ENCODE measurements around the gene SLC28A1.

The SLC28A1 gene

DNA sequence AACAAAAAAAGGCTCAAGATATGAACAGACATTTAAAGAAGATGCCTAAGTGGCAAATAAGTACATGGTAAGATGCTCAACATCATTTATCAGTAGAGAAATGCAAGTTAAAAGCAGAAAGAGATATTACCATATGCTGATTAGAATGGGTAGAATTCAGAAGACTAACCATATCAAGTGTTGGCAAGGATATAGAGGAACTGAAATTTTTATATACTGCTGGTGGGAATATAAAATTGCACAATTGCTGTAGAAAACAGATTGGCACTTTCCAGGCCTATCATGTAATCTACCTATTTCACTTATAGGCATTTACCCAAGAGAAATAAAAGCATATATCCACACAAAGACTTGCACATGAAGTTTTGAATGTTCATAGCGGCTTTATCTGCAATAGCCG lies 17.1 kb downstream of the SLC28A1 start:
- no peak for TF ChIP-seq ZFX (IDR thresholded peaks at IDR 0.05; ENCODE audit: borderline replicate concordance)
- TF ChIP-seq, protein P1, sequence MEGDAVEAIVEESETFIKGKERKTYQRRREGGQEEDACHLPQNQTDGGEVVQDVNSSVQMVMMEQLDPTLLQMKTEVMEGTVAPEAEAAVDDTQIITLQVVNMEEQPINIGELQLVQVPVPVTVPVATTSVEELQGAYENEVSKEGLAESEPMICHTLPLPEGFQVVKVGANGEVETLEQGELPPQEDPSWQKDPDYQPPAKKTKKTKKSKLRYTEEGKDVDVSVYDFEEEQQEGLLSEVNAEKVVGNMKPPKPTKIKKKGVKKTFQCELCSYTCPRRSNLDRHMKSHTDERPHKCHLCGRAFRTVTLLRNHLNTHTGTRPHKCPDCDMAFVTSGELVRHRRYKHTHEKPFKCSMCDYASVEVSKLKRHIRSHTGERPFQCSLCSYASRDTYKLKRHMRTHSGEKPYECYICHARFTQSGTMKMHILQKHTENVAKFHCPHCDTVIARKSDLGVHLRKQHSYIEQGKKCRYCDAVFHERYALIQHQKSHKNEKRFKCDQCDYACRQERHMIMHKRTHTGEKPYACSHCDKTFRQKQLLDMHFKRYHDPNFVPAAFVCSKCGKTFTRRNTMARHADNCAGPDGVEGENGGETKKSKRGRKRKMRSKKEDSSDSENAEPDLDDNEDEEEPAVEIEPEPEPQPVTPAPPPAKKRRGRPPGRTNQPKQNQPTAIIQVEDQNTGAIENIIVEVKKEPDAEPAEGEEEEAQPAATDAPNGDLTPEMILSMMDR (IDR thresholded peaks at IDR 0.05): no peak
- no peak overlapping the region for H3K27ac ChIP-seq

DNA sequence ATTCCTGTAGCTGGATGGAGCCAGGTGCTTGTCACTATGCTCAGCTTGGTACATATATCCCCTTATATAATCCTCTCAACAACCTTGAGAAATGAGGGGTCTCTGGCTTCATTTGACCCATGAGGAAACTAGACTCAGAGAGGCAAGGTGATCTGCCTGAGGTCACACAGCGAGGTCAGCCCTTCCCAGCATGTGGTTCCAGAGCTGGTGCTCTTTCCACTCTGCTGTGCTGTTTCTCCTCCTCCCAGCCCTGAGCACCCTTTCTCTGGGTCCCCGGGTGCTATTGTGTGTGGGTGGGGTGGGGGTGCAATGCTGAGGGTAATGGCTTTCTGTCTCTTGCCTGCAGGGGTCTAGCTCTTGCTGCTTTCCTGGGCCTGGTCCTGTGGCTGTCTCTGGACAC lies 19.3 kb downstream of the SLC28A1 start:
- TF ChIP-seq, protein P1 (IDR thresholded peaks at IDR 0.05): no peak
- no peak for TF ChIP-seq ZFX (IDR thresholded peaks at IDR 0.05; ENCODE audit: borderline replicate concordance)

DNA sequence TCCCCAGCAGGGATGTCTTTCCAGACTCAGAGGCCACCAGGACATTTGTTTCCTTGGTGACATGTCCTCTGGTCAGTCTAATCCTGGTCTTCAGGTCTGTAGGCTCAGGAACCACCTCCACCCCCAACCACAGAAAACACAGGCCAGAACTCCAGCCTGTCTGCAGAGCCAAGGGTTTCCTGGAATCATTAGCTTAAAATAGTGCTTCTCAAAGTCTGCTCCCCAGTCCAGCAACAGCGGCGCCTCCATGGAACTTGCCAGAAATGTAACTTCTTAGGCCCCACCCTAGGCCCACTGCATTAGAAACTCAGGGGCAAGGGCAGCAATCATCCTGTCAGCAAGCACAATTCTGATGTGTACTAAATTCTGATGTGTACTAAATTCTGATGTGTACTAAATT lies 20.0 kb downstream of the SLC28A1 start:
- TF ChIP-seq ZFX (IDR thresholded peaks at IDR 0.05; ENCODE audit: borderline replicate concordance): no peak
- TF ChIP-seq, protein P1 (IDR thresholded peaks at IDR 0.05): no peak
- no peak overlapping the region for H3K27ac ChIP-seq

More for the DNA sequence above, 19.3 kb downstream of the SLC28A1 start:
- H3K27ac ChIP-seq: no peak overlapping the region

DNA sequence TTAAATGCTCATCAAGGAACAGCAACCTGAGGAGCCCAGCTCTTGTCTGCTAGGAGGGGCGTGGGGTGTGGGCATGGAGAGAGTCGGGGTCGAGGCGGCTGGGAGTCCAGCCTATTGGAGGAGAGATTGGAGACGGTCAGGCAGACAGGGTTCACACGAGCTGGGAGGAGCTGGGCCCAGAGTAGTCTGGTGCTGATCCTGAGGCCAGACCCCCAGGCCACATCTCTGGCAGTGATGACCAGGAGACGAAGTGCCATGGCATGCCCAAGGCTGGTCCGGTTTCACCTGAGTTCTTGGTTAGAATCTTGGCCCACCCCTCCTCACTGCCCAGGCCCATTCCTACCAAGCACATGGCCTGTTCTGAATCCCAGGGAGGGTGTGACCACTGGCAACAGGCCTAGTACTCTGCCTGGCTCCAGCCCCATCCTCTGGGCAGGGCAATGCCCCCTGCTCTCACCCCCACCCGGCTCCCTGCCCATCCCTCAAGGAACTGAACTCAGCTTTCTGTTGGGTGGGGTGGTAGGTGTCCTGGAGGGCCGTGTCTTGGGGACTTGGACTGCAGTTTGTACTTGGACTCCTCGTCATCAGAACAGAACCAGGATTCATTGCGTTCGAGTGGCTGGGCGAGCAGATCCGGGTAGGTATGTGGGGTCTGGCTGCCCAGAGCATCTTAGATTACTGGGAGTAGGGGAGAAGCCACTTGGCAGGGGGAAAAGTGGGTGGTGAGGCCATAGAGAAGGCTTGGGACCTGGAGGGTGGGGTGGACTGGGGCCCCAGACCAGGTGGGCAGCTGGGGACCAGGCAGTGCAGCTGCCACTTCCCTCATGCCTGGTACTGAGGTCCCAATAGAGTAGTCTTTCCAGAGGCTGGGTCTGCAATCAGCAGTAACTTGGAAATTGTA lies 20.8 kb downstream of the SLC28A1 start:
- TF ChIP-seq, protein P1 (IDR thresholded peaks at IDR 0.05): no peak
- TF ChIP-seq ZFX (IDR thresholded peaks at IDR 0.05; ENCODE audit: borderline replicate concordance): no peak

DNA sequence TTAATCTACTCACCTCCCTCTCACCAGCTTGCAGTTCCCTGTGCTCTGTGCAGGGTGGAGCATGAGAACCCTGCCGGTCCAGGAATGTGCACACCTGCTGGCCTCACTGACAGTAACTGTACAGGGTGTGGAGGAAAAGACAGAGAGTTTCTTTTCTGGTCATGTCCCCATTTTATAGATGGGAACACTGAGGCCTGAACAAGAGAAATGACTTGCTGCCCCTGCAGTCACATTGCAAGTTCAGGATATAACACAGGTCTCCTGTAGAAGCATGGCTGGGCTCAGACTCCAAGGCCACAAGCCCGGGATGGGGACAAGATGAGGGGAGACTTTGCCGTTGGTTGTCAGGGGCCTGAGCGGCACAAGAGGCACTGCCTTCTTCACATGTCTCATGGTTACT lies 23.3 kb downstream of the SLC28A1 start:
- no peak for TF ChIP-seq ZFX (IDR thresholded peaks at IDR 0.05; ENCODE audit: borderline replicate concordance)
- TF ChIP-seq, protein P1 (IDR thresholded peaks at IDR 0.05): no peak
- no peak overlapping the region for H3K27ac ChIP-seq

More for the DNA sequence above, 20.8 kb downstream of the SLC28A1 start:
- no peak overlapping the region for H3K27ac ChIP-seq

DNA sequence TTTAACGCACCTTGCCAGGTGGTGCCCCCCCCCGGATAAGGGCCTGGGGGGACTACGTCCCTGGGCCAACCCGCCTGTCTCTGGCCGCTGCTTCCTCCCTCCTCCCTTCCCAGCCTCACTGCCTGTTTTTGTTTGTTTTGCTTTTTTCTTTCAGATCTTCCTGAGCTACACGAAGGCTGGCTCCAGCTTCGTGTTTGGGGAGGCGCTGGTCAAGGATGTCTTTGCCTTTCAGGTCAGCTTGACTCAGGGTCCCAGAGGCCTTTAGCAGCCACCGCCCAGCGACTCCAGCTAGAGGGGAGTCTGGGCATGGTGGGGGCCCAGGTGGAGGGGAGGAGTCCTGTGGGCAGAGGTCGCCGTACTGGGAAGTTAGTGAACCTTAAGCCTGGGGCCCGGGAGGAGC lies 24.1 kb downstream of the SLC28A1 start:
- no peak for TF ChIP-seq ZFX (IDR thresholded peaks at IDR 0.05; ENCODE audit: borderline replicate concordance)
- TF ChIP-seq, protein P1 (IDR thresholded peaks at IDR 0.05): no peak

DNA sequence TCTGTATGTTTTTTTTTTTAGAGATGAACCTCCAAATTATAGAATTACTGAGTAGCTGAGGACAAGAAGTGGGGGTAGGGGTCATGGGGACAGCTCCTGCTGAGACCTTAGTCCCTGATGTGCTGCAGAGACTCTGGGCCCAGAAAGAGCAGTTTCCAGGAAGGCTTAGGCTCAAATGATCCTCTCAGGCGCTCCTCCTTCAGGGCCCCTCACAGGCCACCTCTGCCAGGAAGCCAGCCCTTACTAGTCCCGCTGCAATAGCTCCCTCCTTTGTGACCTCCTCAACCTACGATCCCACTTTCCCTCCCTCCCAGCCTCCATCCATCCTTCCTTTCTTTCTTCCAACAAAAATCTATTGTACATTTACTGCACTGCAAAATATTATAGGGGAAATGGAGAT lies 24.6 kb downstream of the SLC28A1 start:
- TF ChIP-seq, protein P1 (IDR thresholded peaks at IDR 0.05): no peak
- no peak for TF ChIP-seq ZFX (IDR thresholded peaks at IDR 0.05; ENCODE audit: borderline replicate concordance)
- no peak overlapping the region for H3K27ac ChIP-seq

More for the DNA sequence above, 24.1 kb downstream of the SLC28A1 start:
- H3K27ac ChIP-seq: no peak overlapping the region

Measured in 22Rv1 (cell line).